ENCODE measurements around the gene NPHP3. TPM values are rescaled to one million over a fixed set of nuclear protein-coding genes. Genes with fewer than 3 reads are reported as not detected.
A peak's percentile ranks its signal among the peaks of the same experiment; 100 is the strongest.

The NPHP3 gene
- polyA plus RNA-seq, 1 of the 3 experiments (the other 2 are of a cell fraction): 19.0 TPM

- H3K36me3 ChIP-seq (replicated peaks in 1 of 2; ENCODE audit: control insufficient read depth in 1 of 2, insufficient read depth in 2 of 2, low read length in 1 of 2): peaks cover 0 to 4% of the 10 kb centered on the region in 2 experiments
- TF ChIP-seq CTCF (IDR thresholded peaks at IDR 0.05) (no peak), TCF12 (IDR thresholded peaks at IDR 0.05) (no peak), SMC3 (IDR thresholded peaks at IDR 0.05; ENCODE audit: low read depth, low read length) (no peak)
- DNase-seq: no peak
- WGBS (ENCODE audit: low lambda C conversion rate): 95% methylated on average over 8 of the region's 8 CpGs
- ChIA-PET CTCF (interaction anchor here (0.8 to 3.6 kb wide), 8 partner anchors 13 to 122 kb away, joined by 3 to 21 read pairs (median 4); no protein-coding TSS in a partner anchor), POLR2A (no interaction called here)
- H3K27ac ChIP-seq (ENCODE audit: low read depth in 2 of 2, low read length in 1 of 2): peak overlapping the region in 1 of 2 experiments; percentile 85; a peak in 1 of 4 replicates
- H2AFZ ChIP-seq (ENCODE audit: low read depth): peak overlapping the region; percentile 91; the same call in 1 of the 2 replicates
- H3K4me2 ChIP-seq: peak overlapping the region; percentile 89
- H3K4me1 ChIP-seq (ENCODE audit: control insufficient read depth in 1 of 2, insufficient read depth in 2 of 2, low read depth in 1 of 2, low read length in 1 of 2): peaks cover 11 to 20% of the 10 kb centered on the region in 2 experiments; a peak in 3 of 4 replicates
- peak overlapping the region; percentile 89; the same call in 1 of the 2 replicates for H3K9ac ChIP-seq
- H3K27me3 ChIP-seq (ENCODE audit: insufficient read depth): no peaks in the 10 kb centered on the region
- H3K4me3 ChIP-seq (ENCODE audit: low read depth in 2 of 2, low read length in 1 of 2): peak overlapping the region; percentile 81 to 95; a peak in 3 of 4 replicates
- H3K9me2 ChIP-seq: no peaks in the 10 kb centered on the region
- no peaks in the 10 kb centered on the region for H4K20me1 ChIP-seq (ENCODE audit: insufficient read depth)
- H3K79me2 ChIP-seq (ENCODE audit: insufficient read depth): peaks cover 45% of the 10 kb centered on the region
- no peaks in the 10 kb centered on the region for H3K9me3 ChIP-seq
- H3F3A ChIP-seq (replicated peaks; ENCODE audit: insufficient read depth): peaks cover 21% of the 10 kb centered on the region
These were observed 64.1 kb downstream of the NPHP3 start for GRCh38 chr3:132657869-132658747.

- ChIA-PET CTCF (interaction anchor here (2.6 kb wide), 1 partner anchor 13 kb away, joined by 10 read pairs; no protein-coding TSS in a partner anchor), POLR2A (no interaction called here)
- peaks cover 21% of the 10 kb centered on the region for H3F3A ChIP-seq (replicated peaks; ENCODE audit: insufficient read depth)
- 100% methylated on average over 2 of the region's 2 CpGs for WGBS (ENCODE audit: low lambda C conversion rate)
- no peaks in the 10 kb centered on the region for H3K9me3 ChIP-seq
- TF ChIP-seq TEAD4 (IDR thresholded peaks at IDR 0.05; ENCODE audit: borderline replicate concordance, insufficient read depth): no peak
- no peak for TF ChIP-seq SIN3A (IDR thresholded peaks at IDR 0.05; ENCODE audit: borderline replicate concordance, low read depth, low read length)
- no peak for TF ChIP-seq RFX5 (IDR thresholded peaks at IDR 0.05; ENCODE audit: low read length)
- TF ChIP-seq MEF2A (IDR thresholded peaks at IDR 0.05; ENCODE audit: borderline replicate concordance, low read depth): no peak
- TF ChIP-seq, protein P1, sequence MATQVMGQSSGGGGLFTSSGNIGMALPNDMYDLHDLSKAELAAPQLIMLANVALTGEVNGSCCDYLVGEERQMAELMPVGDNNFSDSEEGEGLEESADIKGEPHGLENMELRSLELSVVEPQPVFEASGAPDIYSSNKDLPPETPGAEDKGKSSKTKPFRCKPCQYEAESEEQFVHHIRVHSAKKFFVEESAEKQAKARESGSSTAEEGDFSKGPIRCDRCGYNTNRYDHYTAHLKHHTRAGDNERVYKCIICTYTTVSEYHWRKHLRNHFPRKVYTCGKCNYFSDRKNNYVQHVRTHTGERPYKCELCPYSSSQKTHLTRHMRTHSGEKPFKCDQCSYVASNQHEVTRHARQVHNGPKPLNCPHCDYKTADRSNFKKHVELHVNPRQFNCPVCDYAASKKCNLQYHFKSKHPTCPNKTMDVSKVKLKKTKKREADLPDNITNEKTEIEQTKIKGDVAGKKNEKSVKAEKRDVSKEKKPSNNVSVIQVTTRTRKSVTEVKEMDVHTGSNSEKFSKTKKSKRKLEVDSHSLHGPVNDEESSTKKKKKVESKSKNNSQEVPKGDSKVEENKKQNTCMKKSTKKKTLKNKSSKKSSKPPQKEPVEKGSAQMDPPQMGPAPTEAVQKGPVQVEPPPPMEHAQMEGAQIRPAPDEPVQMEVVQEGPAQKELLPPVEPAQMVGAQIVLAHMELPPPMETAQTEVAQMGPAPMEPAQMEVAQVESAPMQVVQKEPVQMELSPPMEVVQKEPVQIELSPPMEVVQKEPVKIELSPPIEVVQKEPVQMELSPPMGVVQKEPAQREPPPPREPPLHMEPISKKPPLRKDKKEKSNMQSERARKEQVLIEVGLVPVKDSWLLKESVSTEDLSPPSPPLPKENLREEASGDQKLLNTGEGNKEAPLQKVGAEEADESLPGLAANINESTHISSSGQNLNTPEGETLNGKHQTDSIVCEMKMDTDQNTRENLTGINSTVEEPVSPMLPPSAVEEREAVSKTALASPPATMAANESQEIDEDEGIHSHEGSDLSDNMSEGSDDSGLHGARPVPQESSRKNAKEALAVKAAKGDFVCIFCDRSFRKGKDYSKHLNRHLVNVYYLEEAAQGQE (IDR thresholded peaks at IDR 0.05; ENCODE audit: low read depth, low read length): no peak
- TF ChIP-seq GATA2 (CRISPR knock-in tag; IDR thresholded peaks at IDR 0.05): no peak
- TF ChIP-seq, protein P2, sequence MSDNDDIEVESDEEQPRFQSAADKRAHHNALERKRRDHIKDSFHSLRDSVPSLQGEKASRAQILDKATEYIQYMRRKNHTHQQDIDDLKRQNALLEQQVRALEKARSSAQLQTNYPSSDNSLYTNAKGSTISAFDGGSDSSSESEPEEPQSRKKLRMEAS (IDR thresholded peaks at IDR 0.05; ENCODE audit: low read depth): no peak
- TF ChIP-seq ELF1 (IDR thresholded peaks at IDR 0.05): no peak
- no peak for TF ChIP-seq FOXJ3 (CRISPR knock-in tag; IDR thresholded peaks at IDR 0.05)
- no peak overlapping the region for H2AFZ ChIP-seq (ENCODE audit: low read depth)
- DNase-seq: no peak
- no peak overlapping the region; a peak in 1 of 4 replicates for H3K27ac ChIP-seq (ENCODE audit: low read depth in 2 of 2, low read length in 1 of 2)
- H3K36me3 ChIP-seq (replicated peaks in 1 of 2; ENCODE audit: control insufficient read depth in 1 of 2, insufficient read depth in 2 of 2, low read length in 1 of 2): peaks cover 0 to 4% of the 10 kb centered on the region in 2 experiments
- H3K9me2 ChIP-seq: no peaks in the 10 kb centered on the region
- H3K79me2 ChIP-seq (ENCODE audit: insufficient read depth): peaks cover 19% of the 10 kb centered on the region
- H3K27me3 ChIP-seq (ENCODE audit: insufficient read depth): no peaks in the 10 kb centered on the region
- no peak overlapping the region for H3K9ac ChIP-seq
- H3K4me1 ChIP-seq (ENCODE audit: control insufficient read depth in 1 of 2, insufficient read depth in 2 of 2, low read depth in 1 of 2, low read length in 1 of 2): peaks cover 8 to 15% of the 10 kb centered on the region in 2 experiments; a peak in 3 of 4 replicates
- no peak overlapping the region for H3K4me2 ChIP-seq
- no peak overlapping the region for H3K4me3 ChIP-seq (ENCODE audit: low read depth in 2 of 2, low read length in 1 of 2)
- no peaks in the 10 kb centered on the region for H4K20me1 ChIP-seq (ENCODE audit: insufficient read depth)
These were observed 66.7 kb downstream of the NPHP3 start for GRCh38 chr3:132655471-132655870.
